AG08395 (cell line): ENCODE measurements around the gene TNNI3K.

Source experiments
- DNase-seq: peaks from one replicate; pipeline ENCODE4 v3.0.0; 2012; ENCODE audit warnings: mixed read lengths, low spot score

Gene TNNI3K

GRCh38 chr1:74395571-74395970 is 160.4 kb downstream of the TNNI3K start:
- no peak for DNase-seq

GRCh38 chr1:74396462-74396861 is 161.3 kb downstream of the TNNI3K start:
- DNase-seq, result no peak

- no peak for DNase-seq
Measured at GRCh38 chr1:74396933-74397332, 161.7 kb downstream of the TNNI3K start.

- DNase-seq, result no peak
Measured at GRCh38 chr1:74399249-74399648, 164.1 kb downstream of the TNNI3K start.

GRCh38 chr1:74402873-74403272 is 167.7 kb downstream of the TNNI3K start:
- no peak for DNase-seq

- DNase-seq, result no peak
Measured at GRCh38 chr1:74403606-74404005, 168.4 kb downstream of the TNNI3K start.

GRCh38 chr1:74406759-74407158 is 171.6 kb downstream of the TNNI3K start:
- DNase-seq, result no peak

- no peak for DNase-seq
Measured at GRCh38 chr1:74407902-74408301, 172.7 kb downstream of the TNNI3K start.

- no peak for DNase-seq
Measured at GRCh38 chr1:74412244-74412643, 177.1 kb downstream of the TNNI3K start.

- DNase-seq, result no peak
Measured at GRCh38 chr1:74415935-74416334, 180.7 kb downstream of the TNNI3K start.

- DNase-seq, result no peak
Measured at GRCh38 chr1:74419611-74420010, 184.4 kb downstream of the TNNI3K start.

GRCh38 chr1:74420467-74420866 is 185.3 kb downstream of the TNNI3K start:
- no peak for DNase-seq

GRCh38 chr1:74422421-74423292 is 187.5 kb downstream of the TNNI3K start:
- DNase-seq, result no peak

GRCh38 chr1:74423471-74423870 is 188.3 kb downstream of the TNNI3K start:
- DNase-seq, result no peak

- no peak for DNase-seq
Measured at GRCh38 chr1:74425676-74426075, 190.5 kb downstream of the TNNI3K start.

GRCh38 chr1:74426208-74426937 is 191.2 kb downstream of the TNNI3K start:
- DNase-seq, result no peak

GRCh38 chr1:74427681-74428080 is 192.5 kb downstream of the TNNI3K start:
- DNase-seq, result no peak

- DNase-seq, result no peak
Measured at GRCh38 chr1:74429580-74429979, 194.4 kb downstream of the TNNI3K start.

GRCh38 chr1:74430342-74430934 is 195.3 kb downstream of the TNNI3K start:
- DNase-seq, result no peak

- DNase-seq, result no peak
Measured at GRCh38 chr1:74431531-74431930, 196.3 kb downstream of the TNNI3K start.

GRCh38 chr1:74432325-74432724 is 197.1 kb downstream of the TNNI3K start:
- no peak for DNase-seq

- DNase-seq, result no peak
Measured at GRCh38 chr1:74434321-74434720, 199.1 kb downstream of the TNNI3K start.

- DNase-seq, result no peak
Measured at GRCh38 chr1:74436078-74436477, 200.9 kb downstream of the TNNI3K start.
